HUDEP-2 (cell line): Measurements from ENCODE around the gene FOXK2.
A peak's percentile ranks its signal among the peaks of the same experiment; 100 is the strongest.
"Not testable (repeated sequence)": the region's sequence is repeated elsewhere in the genome, so short reads cannot be mapped to it uniquely, and the experiment has no call there.

ENCODE experiments used
- DNase-seq, 76 experiments: peaks; one replicate each; lab custom pipeline; 2025; ENCODE audit not compliant: unreplicated experiment in 76 of 76; lab: John Stamatoyannopoulos, UW

Gene FOXK2

GRCh38 chr17:82494236-82495055 lies 25.1 kb upstream of the FOXK2 start:
- peak; percentile 59 to 97 (median 86) for DNase-seq

GRCh38 chr17:82495844-82496528 lies 23.5 kb upstream of the FOXK2 start:
- peak in 1 of 76 experiments; percentile 26 for DNase-seq

- peak in 74 of 76 experiments; percentile 52 to 97 (median 89) for DNase-seq
These were observed 22.8 kb upstream of the FOXK2 start for GRCh38 chr17:82496529-82497434.

DNA sequence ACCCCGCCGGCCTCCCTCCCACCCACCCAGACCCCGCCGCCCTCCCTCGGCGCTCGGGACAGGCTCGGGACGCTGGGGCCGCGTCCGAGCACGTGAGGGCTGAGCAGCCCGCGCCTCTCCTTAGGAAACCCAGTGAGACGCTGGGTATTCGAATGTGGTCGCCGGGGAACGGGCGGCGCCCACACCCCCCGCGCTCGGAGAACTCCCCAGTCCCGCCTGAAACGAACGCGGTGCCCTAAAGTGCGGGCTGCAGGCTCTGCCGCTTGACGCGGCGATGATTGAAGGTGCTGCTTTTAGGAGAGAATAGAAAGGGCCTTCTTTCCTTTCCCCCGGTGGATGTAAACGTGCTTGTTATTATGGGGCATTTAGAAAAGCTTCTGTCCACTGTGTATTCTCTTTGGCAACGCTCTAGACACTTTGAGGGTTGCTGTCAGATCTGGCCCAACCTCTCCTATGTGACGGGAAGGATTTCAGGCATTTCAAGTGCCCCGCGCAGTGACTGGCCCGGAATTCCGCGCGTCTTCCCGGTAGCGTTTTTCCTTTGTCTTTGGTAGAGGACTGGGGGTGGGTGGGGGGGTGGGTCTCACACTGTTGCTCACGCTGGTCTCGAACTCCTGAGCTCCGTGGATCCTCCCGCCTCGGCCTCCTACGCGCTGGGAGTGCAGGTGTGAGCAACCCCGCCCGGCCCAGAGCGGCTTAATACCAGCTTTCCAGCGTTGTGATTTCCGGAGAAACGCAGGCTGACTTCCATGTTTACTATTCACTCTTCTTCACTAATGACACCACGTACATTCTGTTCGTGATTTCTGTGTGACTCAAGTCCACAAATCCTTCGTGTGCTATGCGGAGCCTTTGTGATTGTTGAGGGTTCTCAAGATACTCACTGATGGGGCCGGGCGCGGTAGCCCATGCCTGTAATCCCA lies 21.8 kb upstream of the FOXK2 start:
- DNase-seq = peak in 49 of 76 experiments; percentile 11 to 70 (median 52)

- no peak for DNase-seq
These were observed 17.3 kb upstream of the FOXK2 start for GRCh38 chr17:82502207-82502606.

DNA sequence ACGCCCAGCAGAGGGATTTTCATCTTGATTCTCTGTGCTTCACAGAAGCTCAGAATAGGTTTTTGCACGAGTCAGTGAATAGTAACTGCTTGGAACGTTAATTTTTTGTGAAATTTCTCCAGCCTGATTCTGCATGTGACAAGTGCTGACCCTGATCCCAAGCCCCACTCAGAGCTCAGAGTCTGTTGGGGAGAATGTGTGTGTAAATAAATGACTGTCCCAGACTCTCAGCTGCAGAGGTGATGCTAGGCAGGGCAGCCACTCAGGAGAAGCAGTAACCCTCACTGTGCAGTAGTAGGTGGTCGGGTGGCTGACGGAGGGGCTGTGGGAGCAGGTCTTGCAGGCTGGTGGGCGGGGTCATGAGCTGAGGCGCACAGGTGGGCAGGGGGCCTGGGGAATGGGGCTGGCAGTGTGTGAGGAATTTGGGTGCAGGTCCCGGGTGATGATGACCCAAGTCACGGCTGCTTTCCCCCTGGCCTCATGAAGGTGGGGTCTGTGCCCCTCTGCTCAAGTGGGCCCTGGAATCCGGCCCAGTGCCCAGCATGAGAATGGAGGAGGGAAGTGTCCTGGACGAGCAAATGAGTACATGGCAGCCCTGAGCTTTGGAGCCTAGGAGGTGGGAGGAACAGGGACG lies 16.3 kb upstream of the FOXK2 start:
- DNase-seq = no peak

DNA sequence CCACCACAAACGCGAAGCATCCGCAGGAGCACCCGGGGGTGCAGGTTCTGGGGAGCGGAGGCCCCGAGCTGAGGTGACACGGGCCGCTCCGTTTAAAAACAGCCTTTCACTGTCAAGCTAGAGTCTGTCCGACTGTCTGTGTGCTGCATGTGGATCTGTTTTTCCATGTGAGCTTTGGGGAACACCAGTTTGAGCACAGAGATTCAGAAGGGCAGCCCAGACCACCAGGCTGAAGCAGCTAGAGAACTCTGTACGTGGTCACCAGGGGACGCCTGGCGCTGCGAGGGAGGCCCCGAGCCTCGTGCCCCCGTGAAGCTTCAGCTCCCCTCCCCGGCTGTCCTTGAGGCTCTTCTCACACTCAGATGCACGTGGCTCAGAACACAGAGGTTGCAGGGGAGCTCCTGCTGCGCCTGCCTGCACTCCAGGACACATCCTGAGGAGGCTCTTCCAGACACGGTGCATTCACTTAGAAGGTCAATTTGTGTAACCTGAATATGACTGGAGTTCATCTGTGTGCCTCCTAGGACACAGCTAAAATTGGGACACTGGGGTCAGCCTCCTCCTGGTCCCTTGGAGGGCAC lies 15.7 kb upstream of the FOXK2 start:
- no peak for DNase-seq

- DNase-seq = no peak
These were observed 14.2 kb upstream of the FOXK2 start for GRCh38 chr17:82505296-82505695.

- not testable (repeated sequence) for DNase-seq
These were observed 13.1 kb upstream of the FOXK2 start for GRCh38 chr17:82506402-82506801.

DNA sequence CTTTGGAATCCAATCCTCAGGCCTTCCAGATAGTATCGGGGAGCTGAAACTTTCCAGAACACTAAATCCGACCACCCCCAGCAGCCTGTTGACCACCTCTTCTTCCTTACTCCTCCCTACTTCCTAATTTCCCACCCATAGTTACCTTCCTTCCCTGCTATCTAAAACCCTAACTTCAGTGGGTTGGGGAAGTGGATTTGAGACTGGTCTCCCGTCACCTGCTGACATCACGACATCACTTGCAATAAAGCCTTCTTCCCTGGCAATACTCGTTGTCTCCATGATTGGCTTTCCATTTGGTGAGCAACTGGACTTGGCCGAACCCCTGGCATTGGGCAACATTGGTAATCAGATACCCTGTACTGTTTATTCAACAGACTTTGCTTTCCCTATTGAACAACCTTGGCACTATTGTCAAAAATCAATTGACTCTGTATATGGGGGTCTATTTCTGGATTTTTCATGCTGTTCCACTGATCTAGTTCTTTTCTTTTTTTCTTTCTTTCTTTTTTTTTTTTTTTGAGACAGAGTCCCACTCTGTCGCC lies 11.8 kb upstream of the FOXK2 start:
- DNase-seq = no peak

DNA sequence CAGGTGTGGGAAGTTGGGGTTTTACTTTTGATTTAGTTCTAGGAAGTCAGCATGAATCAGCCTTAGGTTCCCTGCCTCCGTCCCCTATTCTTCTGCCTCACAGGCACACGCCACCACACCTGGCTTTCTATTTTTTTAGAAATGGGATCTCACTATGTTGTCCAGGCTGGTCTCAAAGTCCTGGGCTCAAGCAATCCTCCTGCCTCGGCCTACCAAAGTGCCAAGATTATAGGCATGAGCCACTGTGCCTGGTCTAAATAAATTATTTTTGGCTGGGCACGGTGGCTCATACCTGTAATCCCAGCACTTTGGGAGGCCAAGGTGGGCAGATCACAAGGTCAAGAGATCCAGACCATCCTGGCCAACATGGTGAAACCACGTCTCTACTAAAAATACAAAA lies 7.9 kb upstream of the FOXK2 start:
- DNase-seq = not testable (repeated sequence)

- not testable (repeated sequence) for DNase-seq
These were observed 5.7 kb upstream of the FOXK2 start for GRCh38 chr17:82513864-82514263.

DNA sequence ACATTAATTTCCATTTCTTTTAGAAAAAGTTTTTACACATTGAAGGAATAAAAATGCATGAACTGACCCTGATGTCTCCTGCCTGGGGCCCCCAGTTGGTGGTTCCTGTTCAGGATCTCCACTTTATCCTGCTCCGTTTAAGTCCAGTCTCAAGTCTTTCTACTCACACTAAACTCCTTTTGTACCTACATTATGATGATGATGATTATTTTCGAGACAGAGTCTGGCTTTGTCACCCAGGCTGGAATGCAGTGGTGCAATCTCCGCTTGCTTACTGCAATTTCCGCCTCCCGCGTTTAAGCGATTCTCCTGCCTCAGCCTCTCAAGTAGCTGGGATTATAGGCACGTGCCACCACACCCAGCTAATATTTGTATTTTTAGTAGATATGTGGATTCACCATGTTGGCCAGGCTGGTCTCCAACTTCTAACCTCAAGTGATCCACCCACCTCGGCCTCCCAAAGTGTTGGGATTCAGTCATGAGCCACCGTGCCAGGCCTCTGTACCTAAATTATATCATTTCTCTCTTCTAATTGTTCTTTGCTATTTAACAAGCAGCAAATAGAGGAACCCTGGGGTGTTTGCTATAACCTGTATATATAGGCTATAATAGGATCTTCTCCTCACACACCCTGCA lies 2.2 kb upstream of the FOXK2 start:
- DNase-seq = no peak

GRCh38 chr17:82519971-82520903 lies 705 bp downstream of the FOXK2 start:
- peak in 2 of 76 experiments; percentile 12 to 13 for DNase-seq

DNA sequence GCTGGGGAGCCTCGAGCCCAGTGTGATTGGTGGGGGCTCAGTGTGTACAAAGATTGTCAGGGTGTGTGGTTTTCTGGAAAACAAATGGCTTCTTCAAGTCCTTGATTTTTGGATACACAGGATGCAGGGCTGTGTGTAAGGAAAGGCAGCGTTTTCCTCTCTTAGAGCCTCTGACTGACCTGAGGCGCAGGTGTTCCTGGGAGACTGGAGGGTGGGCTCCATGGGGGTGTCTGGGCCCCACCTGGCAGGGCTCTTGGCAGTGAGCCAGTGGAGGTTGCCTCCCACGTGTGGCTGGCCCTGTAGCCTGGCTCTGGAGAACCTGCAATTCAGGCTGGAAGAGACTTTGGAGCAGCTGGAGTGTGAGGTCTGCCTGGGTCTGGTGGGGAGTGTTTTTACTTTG lies 5.0 kb downstream of the FOXK2 start:
- no peak for DNase-seq

DNA sequence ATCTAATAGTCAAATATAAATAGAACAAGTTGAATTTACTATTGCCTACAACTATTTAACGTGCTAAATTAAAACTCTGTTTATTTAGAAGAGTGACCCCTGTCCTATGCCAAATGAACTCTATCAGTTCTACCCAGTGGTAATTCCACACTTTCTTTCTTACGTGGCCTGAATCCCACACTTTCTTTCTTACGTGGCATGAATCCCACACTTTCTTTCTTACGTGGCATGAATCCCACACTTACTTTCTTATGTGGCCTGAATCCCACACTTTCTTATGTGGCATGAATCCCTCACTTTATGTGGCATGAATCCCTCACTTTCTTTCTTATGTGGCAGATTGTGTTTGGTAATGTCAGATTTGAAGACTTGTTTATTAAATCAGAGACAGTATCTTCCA lies 6.2 kb downstream of the FOXK2 start:
- no peak for DNase-seq

GRCh38 chr17:82527898-82528297 lies 8.4 kb downstream of the FOXK2 start:
- DNase-seq = no peak
